LoVo (cell line): ENCODE data around the gene ICAM5.
"Not testable (repeated sequence)": the region's sequence is repeated elsewhere in the genome, so short reads cannot be mapped to it uniquely, and the experiment has no call there.

ENCODE experiments used
- DNase-seq: peaks from one replicate; pipeline ENCODE4 v3.0.0-alpha.2; 2016; ENCODE audit warnings: low spot score

ICAM5 gene

DNA sequence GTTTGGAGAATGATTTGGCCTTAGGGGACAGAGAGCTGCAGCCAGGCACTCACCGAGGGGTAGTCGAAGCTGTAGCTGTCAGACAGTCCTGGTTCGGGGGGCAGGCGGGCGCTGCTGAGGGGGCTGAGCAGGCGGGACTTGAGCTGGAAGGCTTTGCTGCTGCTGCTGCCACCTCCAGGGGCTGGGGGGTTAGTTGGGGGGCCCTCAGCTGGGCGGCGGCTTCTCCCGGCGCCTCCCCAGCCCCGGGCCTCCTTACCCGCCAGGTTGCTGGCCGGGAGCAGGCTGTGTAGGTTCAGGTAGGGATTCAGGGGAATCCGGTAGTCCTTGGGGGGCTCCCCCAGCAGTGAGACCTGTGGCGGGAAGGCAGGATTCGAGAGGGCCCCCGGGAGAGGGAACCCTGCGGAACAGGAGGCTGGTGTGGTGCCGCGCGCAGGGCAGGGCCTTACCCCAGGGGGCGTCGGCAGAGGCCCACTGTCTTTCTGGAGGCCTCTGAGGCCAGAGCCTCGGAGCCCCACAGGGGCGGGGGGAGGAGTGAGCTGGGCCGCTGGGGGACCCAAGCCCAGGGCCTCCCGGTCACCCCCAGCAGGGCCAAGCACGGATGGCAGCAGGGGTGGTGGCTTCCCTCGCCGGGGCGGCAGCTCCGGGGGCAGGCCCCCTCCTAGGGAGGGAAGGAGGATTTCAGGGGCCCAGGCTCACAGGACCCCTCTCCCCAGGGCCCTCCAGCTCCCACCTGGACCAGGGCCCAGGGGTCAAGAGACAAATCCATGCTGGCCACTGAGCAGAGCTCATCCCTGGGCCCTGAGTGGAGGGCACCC is 31.1 kb downstream of the ICAM5 start:
- no peak for DNase-seq

GRCh38 chr19:10321417-10321797 is 31.7 kb downstream of the ICAM5 start:
- DNase-seq = no peak

DNA sequence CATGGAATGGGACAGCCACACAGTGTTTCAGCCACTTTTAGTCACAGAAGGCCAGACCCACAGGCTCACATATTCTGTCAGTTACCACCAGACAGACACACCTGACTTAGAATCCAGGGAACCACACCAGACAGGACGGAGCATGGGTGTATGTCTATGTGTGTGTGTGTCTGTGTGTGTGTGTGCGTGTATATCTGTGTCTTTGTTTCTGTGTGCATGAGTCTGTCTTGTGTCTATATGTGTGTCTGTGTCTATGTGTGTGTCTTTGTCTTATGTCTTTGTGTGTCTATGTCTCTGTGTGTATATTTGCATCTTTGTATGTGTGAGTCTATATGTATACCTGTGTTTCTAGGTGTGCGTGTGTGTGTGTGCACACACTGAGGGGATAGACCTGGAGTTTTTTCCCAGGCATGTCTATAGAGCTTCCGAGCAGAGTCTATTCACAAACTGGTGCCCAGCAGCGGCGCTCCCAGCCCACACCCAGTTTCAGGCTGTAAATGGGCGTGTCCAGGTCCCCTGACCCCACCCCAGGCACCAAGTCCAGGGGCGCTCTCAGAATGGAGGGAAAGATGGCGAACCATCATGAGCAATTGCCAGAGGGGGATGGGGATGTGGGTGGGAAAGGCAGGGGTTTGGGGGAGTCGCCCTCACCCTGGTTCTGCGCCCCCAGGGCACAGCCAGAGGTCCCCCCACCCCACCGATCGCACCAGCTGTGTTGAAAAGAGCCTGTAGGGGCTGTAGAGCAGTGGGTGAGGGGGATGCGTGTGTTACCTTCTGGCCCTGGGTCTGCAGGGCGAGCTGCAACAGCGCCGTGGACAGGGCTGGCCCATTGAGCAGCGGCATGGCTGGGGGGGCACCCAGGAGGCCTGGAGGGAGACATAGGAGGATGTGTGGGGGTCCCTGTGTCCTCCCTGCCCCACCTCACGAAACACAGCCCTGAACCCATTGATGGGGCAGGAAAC is 32.4 kb downstream of the ICAM5 start:
- no peak for DNase-seq

DNA sequence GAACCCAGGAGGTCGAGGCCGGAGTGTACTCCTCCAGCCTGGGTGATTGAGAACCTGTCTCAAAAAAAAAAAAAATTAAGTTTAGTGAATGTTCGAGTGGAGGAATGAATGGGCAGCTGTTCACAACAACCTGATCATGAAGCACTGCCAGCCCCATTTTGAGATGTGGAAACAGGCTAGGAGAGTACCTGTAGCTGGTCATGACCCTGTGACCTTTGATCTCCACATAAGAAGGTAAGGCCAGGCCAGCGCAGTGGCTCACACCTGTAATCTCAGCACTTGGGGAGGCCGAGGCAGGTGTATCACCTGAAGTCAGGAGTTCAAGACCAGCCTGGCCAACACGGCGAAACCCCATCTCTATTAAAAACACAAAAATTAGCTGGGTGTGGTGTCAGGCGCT is 36.0 kb downstream of the ICAM5 start:
- DNase-seq = no peak

GRCh38 chr19:10327793-10328192 is 38.0 kb downstream of the ICAM5 start:
- no peak for DNase-seq

DNA sequence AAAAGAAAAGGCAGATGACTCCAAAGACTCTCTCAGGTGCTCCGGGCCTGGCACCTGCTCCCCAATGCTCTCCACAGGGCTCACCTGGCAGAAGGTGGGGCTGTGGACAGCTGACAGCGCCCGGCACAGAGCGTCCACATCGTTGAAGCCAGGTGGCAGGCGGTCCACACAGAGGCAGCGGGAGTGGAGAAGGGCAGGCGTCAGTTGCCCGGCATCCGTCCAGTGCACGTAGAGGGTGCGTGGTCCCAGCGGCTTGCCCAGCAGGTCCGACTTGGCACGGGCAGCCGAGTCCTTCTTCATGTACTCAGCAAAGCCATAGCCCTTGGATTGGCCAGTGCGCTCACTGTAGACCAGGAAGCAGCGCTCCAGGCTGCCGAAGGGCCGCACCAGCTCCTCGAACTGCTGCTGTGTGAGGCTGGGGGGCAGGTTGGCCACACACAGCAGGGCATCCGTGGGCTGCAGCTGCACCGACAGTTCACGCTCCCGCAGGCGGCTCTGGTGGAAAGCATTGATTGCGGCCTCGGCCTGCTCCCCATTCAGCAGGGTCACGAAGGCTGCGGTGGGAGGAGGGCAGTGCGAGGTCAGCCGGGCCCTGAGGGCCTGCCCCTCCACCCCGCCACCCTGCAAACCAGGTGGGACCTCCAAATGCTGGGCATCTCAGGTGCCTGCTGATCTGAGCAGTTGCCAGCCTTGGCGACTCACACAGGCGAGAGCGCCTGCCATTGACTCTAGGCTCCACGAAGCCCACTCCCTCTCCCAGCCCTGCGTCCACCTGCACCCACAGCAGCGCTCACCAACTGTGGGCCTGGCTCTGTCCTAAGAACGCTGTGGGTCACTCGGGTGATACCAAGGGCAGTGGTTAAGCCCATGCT is 39.0 kb downstream of the ICAM5 start:
- no peak for DNase-seq

DNA sequence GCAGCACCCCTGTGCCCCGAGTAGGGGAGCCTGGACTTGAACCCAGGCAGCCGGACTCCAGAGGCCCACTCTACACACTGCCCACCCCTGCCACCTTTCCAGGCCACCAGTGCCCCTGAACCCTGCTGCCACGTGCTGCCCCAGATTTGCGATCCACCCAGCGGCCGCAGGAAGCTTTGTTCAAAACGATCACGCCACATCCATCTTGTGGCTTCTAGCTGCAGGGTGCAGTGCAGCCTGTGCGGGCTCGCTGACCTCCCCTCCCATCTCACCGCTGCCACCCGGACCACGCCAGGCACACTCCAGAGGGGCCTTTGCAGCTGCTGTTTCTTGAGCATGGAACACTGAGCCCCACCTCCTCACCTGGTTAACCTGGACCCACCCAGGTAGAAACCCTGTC is 39.8 kb downstream of the ICAM5 start:
- DNase-seq = no peak

DNA sequence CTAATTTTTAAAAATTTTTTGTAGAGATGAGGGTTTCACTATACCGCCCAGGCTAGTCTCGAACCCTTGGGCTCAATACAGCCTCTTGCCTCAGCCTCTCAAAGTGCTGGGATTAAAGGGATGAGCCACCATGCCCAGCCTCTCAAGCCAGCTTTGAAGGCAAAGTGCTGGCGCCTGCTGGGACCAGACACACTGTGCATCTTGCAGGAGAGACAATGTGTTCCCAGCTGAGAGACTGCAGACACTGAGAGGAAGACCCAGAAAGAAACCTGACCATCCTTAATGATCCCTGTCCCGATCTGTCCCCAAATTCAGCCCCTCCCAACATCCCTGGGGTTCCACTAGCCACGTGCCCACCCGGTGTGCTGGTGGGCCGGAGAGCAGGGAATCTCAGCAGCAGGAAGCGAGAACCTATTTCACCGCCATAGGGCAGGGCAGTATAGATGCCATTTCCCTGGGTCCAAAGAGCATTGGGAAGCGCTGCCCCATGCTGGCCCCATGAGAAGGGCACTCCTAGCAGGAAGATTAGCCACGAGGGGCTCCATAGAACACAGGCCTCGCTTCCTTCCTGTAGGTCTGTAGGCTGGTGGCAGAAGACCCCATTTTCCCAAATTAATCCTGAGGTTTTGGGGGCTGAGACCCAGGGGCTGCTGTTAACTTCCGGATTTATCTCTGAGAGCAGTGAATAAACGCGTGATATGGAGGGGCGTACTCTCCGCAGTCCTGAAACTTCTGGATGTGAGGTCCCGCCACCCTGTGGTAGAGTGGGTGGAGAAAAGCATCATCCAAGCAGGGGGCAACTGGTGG is 42.6 kb downstream of the ICAM5 start:
- DNase-seq = peak; percentile 2

GRCh38 chr19:10332965-10333757 is 43.4 kb downstream of the ICAM5 start, which contains the start of gene RAVER1:
TSS of gene RAVER1 (minus strand) at chr19:10333529. CDS start at chr19:10333507, 22 bp downstream.
- peak; percentile 97 for DNase-seq

DNA sequence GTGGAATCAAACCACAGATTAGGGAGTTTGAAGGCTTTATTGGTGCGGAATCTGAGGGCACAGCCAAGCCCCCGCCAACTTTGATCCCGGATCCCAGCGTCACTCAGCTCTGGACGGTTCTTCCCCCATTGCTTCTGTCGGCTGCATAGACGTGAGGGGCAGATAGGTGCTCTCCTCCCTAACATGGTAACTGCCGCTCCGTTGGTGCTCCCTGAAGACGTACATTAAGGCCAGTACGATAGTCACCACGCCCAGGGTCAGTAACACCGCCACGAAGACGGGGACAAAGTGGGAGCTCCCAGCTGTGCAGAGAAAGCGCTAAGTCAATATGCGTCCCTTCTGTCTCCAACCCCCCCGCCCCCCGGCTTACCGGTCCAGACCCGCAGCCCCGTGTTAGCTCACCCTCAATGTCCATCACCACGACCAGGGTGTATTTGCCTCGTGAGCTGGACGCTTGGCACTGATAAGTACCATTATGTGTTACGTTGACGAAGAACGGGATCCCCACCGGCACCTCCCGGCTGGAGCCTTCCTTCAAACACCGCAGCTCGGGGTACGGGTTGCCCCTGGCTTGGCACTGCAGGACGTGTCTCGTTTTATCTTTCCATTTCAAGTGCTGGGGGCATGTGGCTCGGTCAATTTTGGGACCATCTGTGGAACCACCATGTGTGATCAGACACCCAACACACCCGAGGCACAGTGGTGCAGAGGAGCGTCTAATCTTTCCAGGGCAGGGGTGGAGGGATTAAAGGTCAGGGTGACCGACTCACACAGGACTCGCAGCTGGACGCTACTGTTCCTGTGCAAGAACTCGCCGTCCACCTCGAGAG is 44.2 kb downstream of the ICAM5 start:
- DNase-seq = peak; percentile 1

DNA sequence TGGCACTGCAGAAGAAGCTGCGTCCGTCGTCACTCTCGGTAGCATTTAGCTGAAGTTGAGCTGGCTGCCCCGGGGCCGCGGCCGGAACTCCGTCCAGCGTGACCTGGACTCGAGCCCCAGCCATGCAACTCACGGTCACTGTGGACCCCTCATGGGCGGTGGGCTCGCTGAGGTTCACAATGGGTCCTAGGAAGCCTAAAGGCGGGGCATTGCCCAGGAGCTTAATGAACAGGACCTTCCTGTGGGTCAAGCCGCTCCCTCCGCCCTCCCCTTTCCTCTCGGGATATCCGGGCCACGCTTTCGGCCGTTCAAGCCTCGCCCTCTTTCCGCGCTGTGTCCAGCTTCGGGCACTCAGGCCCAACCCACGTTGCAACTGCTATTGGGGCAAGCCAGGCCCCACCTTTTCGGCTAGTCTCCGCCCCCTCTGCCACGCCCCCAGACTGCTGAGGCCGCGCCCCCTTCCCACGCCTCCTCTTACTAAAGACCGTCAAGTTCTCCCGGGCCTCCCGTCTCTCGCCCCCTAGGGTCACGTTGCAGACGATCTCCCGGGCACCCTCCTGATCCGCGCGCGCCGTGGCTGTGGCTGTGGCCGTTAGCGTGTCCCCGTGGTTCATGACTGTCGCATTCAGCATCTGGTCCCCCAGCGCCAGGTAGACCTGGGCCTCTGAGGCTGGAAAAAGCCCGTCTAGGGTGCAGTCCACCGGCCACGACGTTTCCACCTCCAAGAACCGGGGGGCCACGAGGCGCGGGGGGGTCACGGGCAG is 45.0 kb downstream of the ICAM5 start:
- peak; percentile 95 for DNase-seq

DNA sequence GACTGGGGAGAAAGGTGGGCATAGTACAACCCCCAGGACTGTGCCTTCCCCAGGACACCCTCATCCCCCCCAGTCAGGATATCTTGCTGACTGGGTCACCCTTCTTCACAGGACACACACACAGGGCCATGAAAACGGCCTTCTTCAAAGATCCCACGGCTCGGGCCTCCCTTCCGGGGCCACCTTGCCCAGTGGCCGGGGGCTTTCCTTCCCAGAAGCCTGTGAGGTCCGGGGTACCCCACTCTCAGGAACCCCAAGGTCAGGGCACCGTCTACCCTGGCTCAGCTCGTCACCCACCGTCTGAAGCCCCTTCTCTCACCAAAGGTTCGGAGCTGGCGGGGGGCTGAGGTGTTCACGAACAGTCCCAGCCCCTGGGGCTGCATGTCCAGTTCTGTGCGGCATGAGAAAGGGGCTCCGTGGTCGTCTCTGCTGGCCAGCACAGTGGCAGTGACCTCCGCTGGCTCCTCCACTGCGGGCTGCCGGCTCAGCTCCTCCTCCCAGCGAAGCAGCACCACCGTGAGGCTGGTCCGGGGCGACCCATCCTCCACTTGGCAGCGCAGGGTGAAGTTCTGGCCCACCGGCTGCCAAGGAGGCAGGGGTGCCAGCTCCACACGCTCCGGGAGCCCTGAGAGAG is 45.7 kb downstream of the ICAM5 start:
- no peak for DNase-seq

DNA sequence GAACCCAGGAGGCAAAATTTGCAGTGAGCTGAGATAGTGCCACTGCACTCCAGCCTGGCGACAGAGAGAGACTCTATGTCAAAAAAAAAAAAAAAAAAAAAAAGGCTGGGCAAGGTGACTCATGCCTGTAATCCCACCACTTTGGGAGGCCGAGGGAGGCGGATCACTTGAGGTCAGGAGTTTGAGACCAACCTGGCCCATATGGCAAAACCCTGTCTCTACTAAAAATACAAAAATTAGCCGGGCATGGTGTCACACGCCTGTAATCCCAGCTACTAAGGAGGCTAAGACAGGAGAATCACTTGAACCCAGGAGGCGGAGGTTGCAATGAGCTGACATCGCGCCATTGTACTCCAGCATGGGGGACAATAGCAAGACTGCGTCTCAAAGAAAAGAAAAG is 47.0 kb downstream of the ICAM5 start:
- DNase-seq = not testable (repeated sequence)

- DNase-seq = no peak
These were observed 49.2 kb downstream of the ICAM5 start for GRCh38 chr19:10338940-10339339.

DNA sequence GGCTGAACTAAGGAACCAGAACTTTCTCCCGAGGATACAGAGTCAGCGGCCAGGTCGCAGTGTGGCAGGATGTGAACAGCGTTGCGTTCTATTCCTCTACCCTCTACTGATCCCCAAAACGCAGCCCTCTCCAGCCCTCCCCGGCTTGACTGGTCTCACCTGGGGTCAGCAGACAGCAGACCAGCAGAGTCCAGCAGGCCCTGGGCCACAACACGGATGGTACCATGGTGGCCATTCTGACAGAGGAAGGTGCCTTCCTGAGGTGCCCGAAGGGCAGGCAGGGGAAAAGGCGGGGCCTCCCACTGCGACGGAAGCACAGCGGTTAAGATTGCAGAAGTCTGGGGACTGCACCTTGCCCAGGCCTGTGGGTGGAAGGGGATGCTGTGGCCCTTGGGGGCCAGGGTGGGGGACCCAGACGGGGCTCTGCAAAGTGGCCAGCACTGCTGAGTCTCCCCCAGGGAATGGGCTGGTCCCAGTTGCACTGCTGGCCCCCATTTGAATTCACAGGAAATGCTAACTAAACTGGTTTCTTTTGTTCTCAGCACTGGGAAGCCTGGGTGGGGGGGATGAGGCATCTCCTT is 49.7 kb downstream of the ICAM5 start, which contains the start of gene ICAM3:
Gene ICAM3, minus strand, starts transcription at position 245 of the 581 bp plus-strand sequence. Its CDS starts 10 bp downstream, at position 235.
- no peak for DNase-seq

- DNase-seq = no peak
These were observed 50.2 kb downstream of the ICAM5 start for GRCh38 chr19:10339977-10340376.

- DNase-seq = no peak
These were observed 53.7 kb downstream of the ICAM5 start for GRCh38 chr19:10343495-10343894.

GRCh38 chr19:10344780-10345179 is 55.0 kb downstream of the ICAM5 start:
- no peak for DNase-seq
